ENCODE results near the gene CLDN4. TPM values are rescaled to one million over a fixed set of nuclear protein-coding genes. Genes with fewer than 3 reads are reported as not detected.

Gene CLDN4
- total and polyA plus RNA-seq, 9 of the 15 experiments (the other 6 are each of a cell fraction or from before 2014, with no cell fraction given): 0.05 to 0.60 (median 0.06) TPM; not detected in 3

GRCh38 chr7:73844131-73844547, 13.3 kb downstream of the CLDN4 start:
- H3K9ac ChIP-seq (ENCODE audit: insufficient read depth in 1 of 2, low read depth in 2 of 2, low read length in 2 of 2): no peak overlapping the region
- in situ Hi-C loops (cut with MboI): no loop called here
- no peaks in the 10 kb centered on the region for H3K79me2 ChIP-seq (ENCODE audit: control insufficient read depth, insufficient read depth, low read length)
- H3K4me3 ChIP-seq: no peak overlapping the region
- no TSS peak for BruUV-seq (replicated peaks)
- H3K9me3 ChIP-seq (replicated peaks; ENCODE audit: control insufficient read depth, insufficient read depth, low read depth, low read length): no peaks in the 10 kb centered on the region
- H3K36me3 ChIP-seq (ENCODE audit: control insufficient read depth, insufficient read depth, low read length): no peaks in the 10 kb centered on the region
- H3K27me3 ChIP-seq (ENCODE audit: control insufficient read depth in 2 of 2, insufficient read depth in 2 of 2, low read length in 2 of 2): no peaks in the 10 kb centered on the region
- no peaks in the 10 kb centered on the region for H3K9me1 ChIP-seq (ENCODE audit: control insufficient read depth, insufficient read depth, low read length)
- ATAC-seq: no peak
- no peak overlapping the region for H2AFZ ChIP-seq (ENCODE audit: low read depth, low read length)
- H3K27ac ChIP-seq (ENCODE audit: extremely low read depth, low read depth, low read length): no peak overlapping the region
- peaks cover 6 to 32% of the 10 kb centered on the region in 2 experiments; a peak in 4 of 5 replicates for H3K4me1 ChIP-seq (replicated peaks in 1 of 2; ENCODE audit: control insufficient read depth in 2 of 2, insufficient read depth in 2 of 2, low read length in 2 of 2)
- ChIA-PET POLR2A (interaction anchor here (0.6 kb wide), 1 partner anchor 104 kb away, joined by 3 read pairs; no protein-coding TSS in a partner anchor), CTCF (ENCODE audit: low intra/inter-chr PET ratio) (no interaction called here)
- H3K4me2 ChIP-seq (ENCODE audit: insufficient read depth, low read length): no peak overlapping the region
- FAIRE-seq: no peak
- intact Hi-C loops (cut with micrococcal nuclease): no loop called here
- H4K20me1 ChIP-seq (replicated peaks; ENCODE audit: control insufficient read depth, insufficient read depth, low read length): no peaks in the 10 kb centered on the region
- WGBS (ENCODE audit: insufficient coverage, low coverage, missing lambda C conversion rate): 9% methylated on average over 9 of the region's 9 CpGs
- DNase-seq (ENCODE audit: extremely low read depth in 1 of 4, low spot score in 3 of 4): peak in 1 of 4 experiments; percentile 44
- TF ChIP-seq ZNF24 (IDR thresholded peaks at IDR 0.05): no peak
- TF ChIP-seq ZNF639 (CRISPR knock-in tag; conservative IDR thresholded peaks at IDR 0.05 in 1 of 2, IDR thresholded peaks at IDR 0.05 in 1 of 2): no peak
- no peak for TF ChIP-seq ELF4 (CRISPR knock-in tag; IDR thresholded peaks at IDR 0.05)
- TF ChIP-seq RBM14 (IDR thresholded peaks at IDR 0.05; ENCODE audit: borderline replicate concordance, insufficient read depth, low read depth, low read length): no peak
- peak; percentile 27; the same call in 1 of the 2 replicates for TF ChIP-seq CREM (IDR thresholded peaks at IDR 0.05; ENCODE audit: low read depth)
- TF ChIP-seq ESRRA (IDR thresholded peaks at IDR 0.05; ENCODE audit: borderline replicate concordance, low read depth): 0 out of 2 replicates have a peak, but pooled peaks have one; percentile 65
- TF ChIP-seq ZNF644 (tag; IDR thresholded peaks at IDR 0.05; ENCODE audit: low read depth): no peak
- 0 out of 2 replicates have a peak, but pooled peaks have one; percentile 28 for TF ChIP-seq VEZF1 (CRISPR knock-in tag; IDR thresholded peaks at IDR 0.05)
- TF ChIP-seq FOS (IDR thresholded peaks at IDR 0.05; ENCODE audit: extremely low read depth, insufficient read length): no peak
- TF ChIP-seq MEIS2 (IDR thresholded peaks at IDR 0.05; ENCODE audit: partially characterized antibody): peak; percentile 70
- TF ChIP-seq ILK (tag; IDR thresholded peaks at IDR 0.05; ENCODE audit: borderline replicate concordance, low read depth): no peak
- peak in 1 of 2 experiments; percentile 72; a peak in 2 of 4 replicates for TF ChIP-seq HDAC1 (IDR thresholded peaks at IDR 0.05)
- TF ChIP-seq SRSF9 (IDR thresholded peaks at IDR 0.05; ENCODE audit: borderline replicate concordance, low read depth, low read length): no peak
- no peak for TF ChIP-seq NRF1 (conservative IDR thresholded peaks at IDR 0.05 in 1 of 2, IDR thresholded peaks at IDR 0.05 in 1 of 2)
- TF ChIP-seq MECOM (CRISPR knock-in tag; IDR thresholded peaks at IDR 0.05): no peak
- peak; percentile 77 for TF ChIP-seq CBFA2T3 (IDR thresholded peaks at IDR 0.05)

Data from K562 (cell line).